Measurements from ENCODE around the gene MFSD11.
A peak's percentile ranks its signal among the peaks of the same experiment; 100 is the strongest.
"Not testable (repeated sequence)": the region's sequence is repeated elsewhere in the genome, so short reads cannot be mapped to it uniquely, and the experiment has no call there.

Gene MFSD11

DNA sequence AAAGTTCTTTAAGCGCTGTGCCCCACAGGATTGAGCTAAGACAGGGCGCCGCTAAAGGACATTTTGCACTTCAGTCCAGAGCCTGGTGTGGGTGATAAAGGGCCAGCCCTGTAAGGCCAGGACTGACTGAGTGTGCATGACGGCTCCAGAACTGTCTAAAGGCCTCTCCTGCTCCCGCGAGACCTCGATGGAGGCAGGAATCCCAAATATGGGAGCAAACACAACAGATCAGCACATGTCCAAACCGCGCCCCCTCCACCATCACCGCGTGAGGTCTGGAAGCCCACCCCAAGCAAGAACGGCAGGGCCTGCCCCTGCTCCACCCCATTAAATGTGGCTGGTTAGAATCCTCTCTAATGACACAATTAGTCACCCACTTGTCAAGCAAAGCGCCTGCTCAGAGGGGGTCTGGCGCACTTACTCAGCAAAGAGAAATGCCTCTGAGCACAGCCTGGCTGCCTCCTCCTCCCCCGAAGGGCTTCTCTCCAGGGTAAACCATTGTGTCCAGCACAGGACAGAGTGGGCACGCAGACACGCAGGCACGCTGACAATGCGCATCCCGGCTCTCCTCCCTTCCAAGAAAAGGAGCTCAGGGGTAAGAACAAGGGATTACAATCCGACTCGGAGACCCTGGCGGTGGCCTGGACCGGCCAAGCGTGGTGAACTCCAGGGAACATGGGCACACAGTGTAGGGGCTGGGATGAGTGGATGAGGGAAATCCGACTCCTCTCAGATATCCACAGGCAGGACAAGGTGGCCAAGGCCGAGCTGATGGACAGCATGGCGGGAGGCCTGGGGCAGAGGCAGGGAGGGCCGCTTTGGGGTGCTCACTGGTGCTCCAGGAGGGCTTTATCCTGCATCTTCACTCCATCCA lies 28.6 kb upstream of the MFSD11 start:
- DNase-seq, result no peak

DNA sequence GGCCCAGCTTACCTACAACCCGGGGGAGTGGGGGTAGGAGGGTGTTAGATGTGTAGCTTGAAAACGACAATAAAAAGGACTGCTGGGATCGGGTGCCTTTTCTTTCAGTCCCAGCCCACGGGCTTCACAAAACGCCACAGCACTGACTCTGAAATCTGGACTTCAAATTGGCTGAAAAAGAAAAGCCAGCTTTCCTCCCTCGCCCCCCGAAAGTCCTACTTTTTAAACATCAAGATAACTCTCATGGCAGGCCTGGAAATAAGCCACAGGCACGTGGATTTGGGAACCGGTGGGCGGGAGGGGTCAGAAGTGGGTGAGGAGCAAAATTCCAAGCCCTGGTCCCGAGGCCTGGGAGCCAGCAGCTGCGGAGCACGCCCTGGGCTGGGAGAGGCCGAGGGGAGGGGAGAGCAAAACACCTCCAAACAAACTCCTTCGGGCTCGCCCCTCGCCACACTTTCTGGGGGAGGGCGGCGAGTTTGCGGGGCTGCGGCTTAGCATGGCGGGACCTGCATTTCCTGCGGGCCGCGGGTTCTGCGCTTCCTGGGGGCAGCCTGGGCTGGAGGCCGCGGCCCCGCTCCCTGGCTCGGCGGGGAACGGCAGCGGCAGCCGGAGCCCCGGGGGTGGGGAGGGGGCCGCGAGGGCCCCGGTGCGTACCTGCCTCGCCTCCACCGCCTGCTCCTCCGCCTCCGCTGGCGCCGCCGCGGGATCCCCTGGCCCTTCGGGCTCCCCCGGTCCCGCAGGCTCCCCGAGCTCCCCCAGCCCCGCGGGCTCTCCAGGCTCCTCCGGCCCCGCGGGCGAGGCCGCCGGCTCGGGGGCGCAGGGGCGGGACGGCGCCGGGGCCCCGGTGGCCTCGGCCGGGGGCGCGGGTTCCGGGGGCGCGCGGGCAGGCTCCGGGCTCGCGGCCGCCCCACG lies 27.7 kb upstream of the MFSD11 start:
- DNase-seq, result not testable (repeated sequence)

DNA sequence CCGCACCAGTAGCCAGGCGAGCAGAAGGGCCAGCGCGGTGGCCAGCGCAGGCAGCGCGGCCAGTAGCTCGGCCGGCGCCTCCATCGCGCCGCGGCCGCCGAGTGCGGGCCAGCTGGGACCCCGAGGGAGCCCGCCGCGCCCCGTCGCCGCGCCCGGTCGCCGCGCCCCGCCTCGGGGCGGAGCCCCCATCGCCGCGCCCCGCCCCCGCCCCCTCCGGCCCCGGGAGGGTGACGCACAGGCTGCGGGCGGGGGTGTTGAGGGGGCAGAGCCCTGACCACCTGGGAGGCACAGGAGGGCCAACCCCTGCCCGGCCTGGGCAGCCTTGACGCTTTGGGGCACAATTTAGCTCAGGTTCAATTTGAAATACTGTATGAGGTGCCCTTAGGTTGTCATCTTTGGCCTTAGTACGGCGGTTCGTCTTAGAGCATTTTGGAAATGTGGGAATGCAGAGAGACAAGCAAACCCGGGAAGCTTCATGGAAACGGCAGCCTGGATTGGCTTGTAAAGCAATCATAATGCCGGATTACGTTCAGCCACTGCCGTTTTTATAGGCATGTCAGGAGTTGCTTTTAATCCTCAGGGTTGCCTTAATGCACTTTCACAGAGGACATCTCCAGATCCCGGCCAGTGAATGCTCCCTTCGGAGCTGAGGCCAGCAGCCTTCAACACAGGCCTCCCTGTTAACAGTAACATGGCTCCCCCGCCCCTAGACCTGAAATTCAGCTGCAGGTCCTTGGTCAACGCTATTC lies 26.9 kb upstream of the MFSD11 start, which contains the start of gene MXRA7:
Gene MXRA7, minus strand, starts transcription at position 103 of the 749 bp plus-strand sequence. Its CDS starts 19 bp downstream, at position 84.
- DNase-seq, result no peak

DNA sequence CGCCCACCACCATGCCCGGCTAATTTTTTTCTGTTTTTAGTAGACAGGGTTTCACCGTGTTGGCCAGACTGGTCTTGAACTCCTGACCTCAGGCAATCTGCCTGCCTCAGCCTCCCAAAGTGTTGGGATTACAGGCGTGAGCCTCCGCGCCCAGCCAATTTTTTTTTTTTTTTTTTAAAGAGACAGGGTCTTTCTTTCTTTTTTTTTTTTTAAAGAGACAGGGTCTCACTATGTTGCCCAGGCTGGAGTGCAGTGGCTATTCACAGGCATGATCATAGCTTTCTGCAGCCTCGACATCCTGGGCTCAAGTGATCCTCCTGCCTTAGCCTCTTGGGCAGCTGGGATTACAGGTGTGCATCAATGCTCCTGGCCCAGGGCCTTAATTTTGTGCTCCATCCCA lies 25.6 kb upstream of the MFSD11 start:
- DNase-seq, result not testable (repeated sequence)

DNA sequence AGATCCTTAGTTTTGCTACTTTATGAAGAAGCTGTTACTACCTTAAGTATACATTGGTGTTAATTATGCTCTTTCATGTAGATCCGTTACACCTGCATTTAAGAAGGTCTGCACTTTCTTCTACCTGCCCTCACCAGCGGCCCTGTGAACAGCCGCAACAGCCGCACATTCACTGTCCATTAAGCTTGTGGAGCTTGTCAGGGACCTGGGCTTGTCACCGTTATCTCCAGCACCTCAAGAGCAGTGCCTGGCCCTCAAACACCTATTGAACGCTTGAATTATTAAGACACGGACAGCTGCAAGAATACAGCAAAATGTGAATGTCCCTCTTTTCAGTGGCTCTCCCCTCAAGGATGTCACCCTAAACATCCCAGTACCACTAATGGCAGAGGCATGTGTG lies 24.2 kb upstream of the MFSD11 start:
- DNase-seq, result no peak

DNA sequence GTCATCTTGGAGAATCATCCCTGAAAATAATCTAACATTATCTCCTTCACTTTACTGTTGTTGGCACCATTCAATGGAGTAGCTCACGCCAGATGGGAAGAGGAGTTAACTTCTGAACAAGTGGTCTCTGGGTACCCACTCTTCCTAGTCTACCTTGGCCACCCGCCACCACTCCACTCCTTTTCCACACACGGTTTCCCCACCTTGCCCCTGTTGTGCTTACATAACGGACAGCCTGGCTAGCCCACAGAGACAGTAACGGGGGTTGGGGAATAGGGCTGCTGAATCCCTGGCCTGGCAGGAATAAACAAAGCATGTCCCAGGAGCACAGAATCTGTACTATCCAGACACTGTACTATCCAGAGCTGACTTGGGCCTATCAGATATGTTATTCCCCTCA lies 23.6 kb upstream of the MFSD11 start:
- DNase-seq, result no peak

DNA sequence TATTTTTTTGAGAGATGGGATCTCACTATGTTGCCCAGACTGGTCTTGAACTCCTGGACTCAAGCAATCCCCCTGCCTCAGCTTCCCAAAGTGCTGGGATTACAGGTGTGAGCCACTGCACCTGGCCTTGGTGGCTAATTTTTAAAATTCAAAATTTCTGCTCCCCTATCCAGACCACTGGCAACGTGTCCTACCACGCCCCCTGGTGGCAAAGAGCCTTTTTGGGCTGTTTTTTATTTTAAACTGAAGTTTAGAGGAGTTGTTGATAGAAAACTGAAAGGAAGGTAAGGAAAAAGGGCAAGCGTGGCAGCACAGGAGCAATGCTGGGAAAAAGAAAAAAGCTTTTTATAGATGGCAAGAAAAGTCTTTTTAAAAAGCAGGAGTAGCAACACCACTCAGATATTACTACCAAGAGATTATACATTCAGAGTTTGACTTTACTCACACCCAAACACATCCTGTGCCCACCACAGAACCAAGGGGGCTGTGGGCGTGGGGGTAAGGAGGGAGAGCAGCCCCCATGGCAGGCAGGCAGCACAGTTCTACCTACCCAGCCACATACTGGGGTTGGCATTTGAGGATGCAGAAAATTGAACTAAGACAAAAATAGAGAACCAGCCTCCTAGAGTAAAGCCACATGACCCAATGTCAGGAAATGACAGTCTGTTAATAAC lies 23.0 kb upstream of the MFSD11 start:
- DNase-seq, result peak; percentile 60 to 71

DNA sequence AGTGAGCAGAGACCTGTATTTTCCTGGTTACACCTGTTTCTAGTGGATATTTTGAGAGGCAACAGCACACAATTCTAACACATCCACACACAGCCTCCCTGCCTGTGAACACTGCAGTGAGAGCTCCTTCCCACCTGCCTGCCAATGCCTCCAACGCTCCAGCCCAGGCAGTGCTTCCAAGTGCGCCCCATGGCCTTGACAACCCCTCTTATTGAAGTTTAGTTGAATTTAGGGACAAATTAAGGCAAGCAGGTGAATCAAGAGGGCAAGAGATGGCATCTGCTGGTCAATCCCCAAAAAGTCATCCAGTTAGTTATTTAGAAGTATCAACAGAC lies 22.5 kb upstream of the MFSD11 start:
- DNase-seq, result no peak

DNA sequence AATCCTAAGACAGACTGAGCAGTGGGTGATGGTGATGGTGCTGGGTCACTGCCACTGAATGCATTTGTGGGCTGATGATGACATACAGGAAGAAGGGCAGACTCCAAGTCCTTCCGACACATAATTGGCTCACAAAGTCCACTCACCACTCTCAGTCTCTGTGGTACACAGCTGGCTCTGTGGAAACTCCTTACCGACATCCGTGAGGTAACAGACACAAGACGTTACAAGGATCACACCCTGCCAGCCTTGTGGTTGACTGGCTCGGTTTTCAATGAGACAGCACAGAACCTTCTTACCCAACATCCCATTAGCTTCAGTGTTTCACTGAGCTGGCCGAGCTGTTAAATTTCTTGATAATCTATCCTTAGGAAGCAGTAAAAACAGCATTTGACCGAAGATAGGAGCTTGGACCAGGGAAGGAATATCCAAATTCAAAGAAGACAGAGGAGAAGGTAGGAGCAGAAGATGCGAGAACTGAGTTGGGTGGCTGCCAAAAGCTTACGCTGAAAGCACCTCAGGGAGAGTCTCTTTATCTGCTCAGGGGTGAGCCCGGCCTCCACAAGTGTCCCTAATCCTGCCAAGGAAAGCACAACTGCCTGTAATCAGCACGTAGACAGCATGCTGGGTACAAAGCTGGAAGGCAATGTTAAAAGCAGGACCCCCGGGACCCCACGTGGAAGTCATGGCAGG lies 21.6 kb upstream of the MFSD11 start:
- peak; percentile 97 to 99 for DNase-seq

DNA sequence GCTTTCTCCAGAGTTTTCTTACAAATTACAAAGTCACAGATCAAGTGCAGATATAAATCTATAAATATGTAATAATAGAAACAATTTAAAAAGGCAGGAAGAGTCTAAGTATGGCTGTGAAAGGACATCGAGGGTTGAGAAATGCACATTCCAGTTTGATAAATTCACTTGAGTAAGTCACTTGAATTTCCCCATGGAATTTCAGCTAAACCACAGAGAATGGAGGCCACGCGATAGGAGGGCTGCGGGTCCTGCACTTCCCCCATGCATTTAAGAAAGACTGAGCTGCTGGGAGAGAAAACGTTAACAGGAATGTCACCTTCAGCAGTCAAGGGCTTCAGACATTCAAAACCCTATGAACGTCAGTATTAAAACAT lies 21.1 kb upstream of the MFSD11 start:
- no peak for DNase-seq

DNA sequence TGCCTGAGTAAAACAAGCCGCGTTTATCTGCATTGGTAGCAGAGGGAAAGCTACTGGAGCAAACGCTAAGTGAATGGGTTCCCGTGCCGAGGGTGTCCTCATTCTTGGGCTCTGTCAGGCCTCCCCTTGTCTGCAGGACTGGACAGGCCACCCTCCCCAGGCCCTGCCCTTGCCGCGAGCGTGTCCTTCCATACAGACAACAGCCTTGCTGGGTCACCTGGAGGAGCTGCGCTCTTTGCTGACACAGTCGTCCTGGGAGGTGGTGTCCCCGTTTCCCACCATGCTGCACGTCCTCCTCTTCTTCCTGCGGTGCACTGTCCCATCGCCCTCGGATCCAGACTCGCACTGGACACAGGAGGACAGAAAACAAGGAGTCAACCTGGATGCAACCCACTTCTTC lies 19.4 kb upstream of the MFSD11 start:
- DNase-seq, result no peak

DNA sequence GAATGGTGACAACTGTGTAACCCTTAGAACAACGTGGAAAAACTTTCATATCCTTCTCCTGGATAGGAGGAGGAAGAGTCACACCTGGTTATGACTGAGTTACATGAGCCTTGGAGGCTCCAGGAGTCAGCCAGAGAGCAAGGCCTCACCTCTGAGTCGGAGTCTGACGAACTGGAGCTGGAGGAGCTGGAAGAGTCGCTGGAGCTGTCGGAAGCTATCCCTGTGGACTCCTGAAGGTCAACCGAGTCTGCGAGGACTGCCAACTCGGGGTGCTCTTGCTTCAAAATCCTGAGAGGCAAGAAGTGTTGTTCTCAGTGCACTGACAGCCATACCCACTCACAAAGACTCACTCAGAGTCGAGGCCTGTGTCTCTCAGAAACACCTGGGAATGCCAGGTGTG lies 17.7 kb upstream of the MFSD11 start:
- DNase-seq, result no peak

DNA sequence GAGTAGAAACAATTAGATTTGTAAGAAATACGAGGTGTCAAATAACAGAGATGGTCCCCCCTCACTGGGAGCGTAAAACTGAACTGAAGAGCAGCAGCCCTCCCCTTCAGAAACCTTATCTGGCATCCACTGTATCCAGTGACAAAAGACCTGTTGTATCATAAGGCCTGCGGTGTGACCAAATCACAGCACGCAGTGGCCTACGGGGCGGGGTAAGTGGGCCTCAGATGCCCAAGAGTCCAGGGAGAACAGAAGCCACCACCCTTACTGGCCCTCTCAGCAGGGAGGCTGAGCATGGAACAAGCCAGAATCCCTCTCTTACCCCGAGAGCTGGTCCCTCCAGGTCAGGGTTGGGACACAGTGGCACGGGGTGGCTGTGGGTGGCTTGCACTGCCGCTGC lies 17.0 kb upstream of the MFSD11 start:
- no peak for DNase-seq

DNA sequence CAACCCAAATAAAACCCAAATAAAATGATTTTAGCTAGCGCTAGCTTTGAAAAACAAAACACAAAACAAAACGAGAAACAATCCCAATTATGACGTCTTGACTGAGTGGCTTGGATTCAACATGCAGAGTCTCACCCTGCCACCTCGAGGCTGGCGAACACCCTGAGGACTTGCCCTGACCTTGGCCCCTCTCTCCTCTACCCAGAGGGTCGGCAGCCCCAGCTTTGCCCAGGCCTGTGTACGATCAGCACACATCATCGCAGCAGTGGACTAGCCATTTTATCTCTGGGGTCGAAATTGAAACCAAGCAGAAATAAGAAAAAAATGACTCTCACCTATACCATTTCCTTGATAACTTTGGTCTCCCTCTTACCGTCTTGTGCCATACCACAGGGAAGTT lies 16.5 kb upstream of the MFSD11 start:
- no peak for DNase-seq

DNA sequence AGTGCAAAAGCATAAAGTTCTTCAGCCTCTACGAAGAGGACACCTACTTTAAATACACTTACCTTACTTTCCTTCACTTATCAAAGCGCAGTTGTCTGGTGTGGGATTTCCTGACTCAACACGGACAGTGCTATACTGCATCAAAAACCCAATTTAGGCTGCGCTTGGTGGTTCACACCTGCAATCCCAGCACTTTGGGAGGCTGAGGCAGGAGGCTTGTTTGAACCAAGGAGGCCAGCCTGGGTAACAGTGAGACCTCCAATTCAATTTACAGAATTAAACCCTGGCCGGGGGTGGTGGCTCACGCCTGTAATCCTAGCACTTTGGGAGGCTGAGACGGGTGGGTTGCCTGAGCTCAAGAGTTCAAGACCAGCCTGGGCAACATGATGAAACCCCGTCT lies 15.6 kb upstream of the MFSD11 start:
- DNase-seq, result no peak

DNA sequence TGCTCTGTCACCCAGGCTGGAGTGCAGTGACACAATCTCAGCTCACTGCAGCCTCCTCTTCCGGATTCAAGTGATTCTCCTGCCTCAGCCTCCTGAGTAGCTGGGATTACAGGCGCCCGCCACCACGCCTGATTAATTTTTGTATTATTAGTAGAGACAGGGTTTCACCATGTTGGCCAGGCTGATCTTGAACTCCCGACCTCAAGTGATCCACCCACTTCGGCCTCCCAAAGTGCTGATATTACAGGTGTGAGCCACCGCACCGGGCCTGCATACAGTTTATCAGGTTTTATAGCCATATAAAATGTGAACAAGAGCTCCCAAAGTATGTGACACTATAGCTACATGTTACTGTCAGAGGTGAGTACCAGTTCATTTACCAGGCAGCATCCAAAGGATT lies 14.9 kb upstream of the MFSD11 start:
- not testable (repeated sequence) for DNase-seq

DNA sequence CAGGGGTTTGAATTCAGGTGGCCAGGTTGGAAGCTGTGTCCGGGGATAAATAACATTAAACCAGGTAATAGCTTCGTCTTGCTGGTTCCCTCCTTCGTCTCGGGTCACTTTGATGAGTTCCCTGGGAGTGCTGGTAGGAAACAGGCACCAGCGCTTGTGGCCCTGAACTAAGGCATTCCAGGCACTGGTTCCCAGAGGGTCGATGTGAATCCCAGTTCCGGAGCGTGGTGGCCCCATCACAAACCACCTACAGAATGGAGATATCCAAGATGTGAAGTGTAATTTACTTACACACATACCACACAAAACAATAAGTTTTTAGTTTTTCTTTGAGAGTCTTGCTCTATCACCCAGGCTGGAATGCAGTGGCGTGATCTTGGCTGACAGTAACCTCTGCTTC lies 14.1 kb upstream of the MFSD11 start:
- DNase-seq, result no peak

DNA sequence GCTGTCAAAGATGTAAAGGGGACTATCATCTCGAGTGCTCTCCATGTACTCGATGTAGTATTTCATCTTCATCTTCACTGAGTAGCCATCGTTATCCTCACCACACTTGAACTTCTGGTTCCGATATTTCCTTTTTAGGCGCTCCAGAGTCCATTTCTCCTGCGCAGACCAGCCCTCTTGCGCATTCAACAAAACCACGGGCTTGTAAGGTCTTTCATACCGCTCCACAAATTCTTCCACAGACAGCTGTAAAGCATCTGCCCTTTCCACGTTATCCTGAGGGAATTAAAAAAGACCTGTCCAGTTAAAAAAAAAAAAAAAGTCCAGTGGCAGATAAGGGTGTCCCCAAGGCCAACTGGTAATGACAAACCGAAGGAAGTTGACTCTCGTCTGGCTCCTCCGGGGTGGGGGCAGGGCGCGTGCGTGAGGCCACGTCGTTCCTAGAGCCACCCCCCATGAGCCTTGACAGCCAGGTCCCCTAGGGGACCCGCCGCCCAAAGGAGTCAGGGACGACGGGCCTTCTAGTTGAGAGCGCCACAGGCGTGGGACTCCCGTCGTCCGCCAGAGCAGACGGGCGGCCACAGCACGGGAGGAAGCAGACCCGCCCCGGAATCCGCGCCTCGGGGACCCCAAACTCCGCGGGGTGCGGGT lies 12.2 kb upstream of the MFSD11 start:
- peak; percentile 67 to 73 for DNase-seq

DNA sequence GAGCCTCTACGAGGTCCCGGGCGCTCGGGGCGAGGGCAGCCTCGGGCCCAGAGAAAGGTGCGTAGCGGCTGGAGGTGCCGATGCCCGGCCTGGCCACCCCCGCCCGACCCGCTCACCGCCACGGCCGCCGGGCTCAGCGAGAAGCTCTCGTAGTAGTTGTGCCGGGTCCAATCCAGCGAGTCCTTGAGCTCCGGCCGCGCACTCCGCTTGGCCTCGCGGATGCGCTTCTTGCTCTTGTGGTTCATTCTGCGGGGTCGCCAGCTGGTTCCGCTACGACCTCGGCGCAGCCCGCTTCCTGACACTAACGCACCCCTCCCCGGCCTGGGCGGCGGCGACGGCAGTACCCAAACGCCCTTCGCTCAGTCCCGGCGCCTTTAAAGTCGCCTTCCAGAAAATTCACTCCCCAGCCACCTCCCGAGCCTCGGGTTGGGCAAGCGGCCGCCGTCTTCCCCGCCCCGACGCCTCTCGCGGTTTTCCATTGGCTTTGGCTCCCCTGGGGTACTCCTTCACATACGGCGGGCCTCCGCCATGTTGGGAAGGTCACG lies 11.6 kb upstream of the MFSD11 start, which contains the start of gene JMJD6:
Gene JMJD6, minus strand, starts transcription at position 376 of the 545 bp plus-strand sequence. Its CDS starts 131 bp downstream, at position 245.
- peak; percentile 98 to 99 for DNase-seq

DNA sequence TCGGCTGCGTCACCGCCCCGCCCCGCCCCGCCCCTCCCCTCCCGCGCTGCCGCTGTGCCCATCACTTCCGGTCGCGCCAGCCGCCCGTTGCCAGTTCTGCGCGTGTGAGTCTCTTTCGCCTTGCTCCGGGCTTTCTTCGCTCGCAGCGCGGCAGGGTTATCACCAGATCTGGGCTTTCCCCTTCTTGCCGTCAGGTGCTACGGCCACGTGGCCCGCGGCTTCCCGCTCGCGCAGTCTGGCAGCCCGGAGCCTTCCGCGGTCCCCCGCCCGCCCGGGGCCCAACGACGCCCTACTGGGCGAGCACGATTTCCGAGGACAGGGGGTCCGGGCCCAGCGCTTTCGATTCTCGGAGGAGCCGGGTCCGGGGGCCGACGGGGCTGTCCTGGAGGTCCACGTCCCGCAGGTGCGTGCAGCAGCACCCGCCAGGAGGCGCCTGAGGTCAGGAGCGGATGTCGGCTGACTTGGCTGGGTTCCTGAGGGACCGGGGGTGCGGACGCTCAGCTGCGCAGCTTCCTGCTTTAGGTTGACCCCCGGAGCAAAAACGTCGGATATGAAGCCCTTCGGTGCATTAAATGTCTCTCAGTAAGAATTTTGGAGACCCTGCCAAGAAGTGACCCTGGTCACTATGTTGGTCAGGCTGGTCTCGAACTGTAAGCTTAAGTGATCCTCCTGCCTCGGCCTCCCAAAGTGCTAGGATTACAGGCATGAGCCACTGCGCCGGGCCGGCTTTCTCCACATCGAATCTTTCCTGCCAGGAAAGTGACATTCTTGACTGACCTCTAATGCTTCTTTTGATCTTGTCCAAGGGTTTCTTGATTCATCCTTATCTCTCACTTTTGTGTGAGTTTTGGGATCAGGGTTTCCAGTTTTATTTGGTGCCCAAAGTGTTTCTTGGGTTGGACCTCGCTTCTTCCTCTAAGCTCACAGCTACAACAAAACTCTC lies 10.9 kb upstream of the MFSD11 start, which contains the start of gene METTL23:
Gene METTL23, plus strand, starts transcription at position 64 of the 943 bp plus-strand sequence. CDS start 2,872 bp downstream, outside the sequence.
- DNase-seq, result peak; percentile 55 to 60
